ENCODE data around the gene CHST14. TPM values are rescaled to one million over a fixed set of nuclear protein-coding genes. Genes with fewer than 3 reads are reported as not detected.

Gene CHST14
- total RNA-seq, 1 donor from 2014 or later: 36.5 TPM

DNA sequence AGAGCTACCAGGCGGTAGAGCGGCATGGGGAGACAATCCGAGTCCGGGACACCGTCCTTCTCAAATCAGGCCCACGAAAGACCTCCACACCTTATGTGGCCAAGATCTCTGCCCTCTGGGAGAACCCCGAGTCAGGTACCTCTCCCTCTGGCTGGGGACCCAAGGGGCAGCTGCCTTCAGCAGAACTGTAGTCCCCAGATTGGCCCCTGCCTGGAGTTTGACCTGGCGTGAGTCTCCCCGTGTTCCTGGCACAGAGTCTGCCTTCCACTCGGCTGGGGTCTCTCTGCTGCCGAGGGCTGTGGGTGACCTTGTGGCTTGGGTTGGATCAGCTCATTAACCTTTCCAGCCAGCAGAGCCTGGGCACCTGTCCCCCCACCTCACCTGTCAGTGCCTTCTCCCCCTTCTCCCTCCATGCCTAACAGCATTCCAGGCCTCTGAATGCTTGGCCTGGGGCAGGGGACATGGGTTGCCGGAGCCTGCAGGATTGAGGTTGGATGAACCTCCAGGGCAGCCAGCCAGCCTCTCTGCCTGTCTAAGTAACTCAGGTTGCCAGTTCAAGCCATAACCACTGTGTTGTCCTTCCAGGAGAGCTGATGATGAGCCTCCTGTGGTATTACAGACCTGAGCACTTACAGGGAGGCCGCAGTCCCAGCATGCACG, 6.8 kb upstream of the CHST14 start:
- Mint-ChIP-seq H3K9me3 (ENCODE audit: unreplicated experiment) (no peaks in the 10 kb centered on the region), H3K4me3 (ENCODE audit: unreplicated experiment) (no peak overlapping the region), H3K4me1 (ENCODE audit: unreplicated experiment) (no peaks in the 10 kb centered on the region), H3K27me3 (ENCODE audit: unreplicated experiment) (peaks cover 7% of the 10 kb centered on the region), H3K36me3 (ENCODE audit: low read depth, unreplicated experiment) (peaks cover 5% of the 10 kb centered on the region), H3K27ac (ENCODE audit: unreplicated experiment) (no peak overlapping the region)
- TF ChIP-seq, protein P1, sequence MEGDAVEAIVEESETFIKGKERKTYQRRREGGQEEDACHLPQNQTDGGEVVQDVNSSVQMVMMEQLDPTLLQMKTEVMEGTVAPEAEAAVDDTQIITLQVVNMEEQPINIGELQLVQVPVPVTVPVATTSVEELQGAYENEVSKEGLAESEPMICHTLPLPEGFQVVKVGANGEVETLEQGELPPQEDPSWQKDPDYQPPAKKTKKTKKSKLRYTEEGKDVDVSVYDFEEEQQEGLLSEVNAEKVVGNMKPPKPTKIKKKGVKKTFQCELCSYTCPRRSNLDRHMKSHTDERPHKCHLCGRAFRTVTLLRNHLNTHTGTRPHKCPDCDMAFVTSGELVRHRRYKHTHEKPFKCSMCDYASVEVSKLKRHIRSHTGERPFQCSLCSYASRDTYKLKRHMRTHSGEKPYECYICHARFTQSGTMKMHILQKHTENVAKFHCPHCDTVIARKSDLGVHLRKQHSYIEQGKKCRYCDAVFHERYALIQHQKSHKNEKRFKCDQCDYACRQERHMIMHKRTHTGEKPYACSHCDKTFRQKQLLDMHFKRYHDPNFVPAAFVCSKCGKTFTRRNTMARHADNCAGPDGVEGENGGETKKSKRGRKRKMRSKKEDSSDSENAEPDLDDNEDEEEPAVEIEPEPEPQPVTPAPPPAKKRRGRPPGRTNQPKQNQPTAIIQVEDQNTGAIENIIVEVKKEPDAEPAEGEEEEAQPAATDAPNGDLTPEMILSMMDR (IDR thresholded peaks at IDR 0.05; ENCODE audit: unreplicated experiment): no peak
- no peak for DNase-seq (ENCODE audit: low spot score)

DNA sequence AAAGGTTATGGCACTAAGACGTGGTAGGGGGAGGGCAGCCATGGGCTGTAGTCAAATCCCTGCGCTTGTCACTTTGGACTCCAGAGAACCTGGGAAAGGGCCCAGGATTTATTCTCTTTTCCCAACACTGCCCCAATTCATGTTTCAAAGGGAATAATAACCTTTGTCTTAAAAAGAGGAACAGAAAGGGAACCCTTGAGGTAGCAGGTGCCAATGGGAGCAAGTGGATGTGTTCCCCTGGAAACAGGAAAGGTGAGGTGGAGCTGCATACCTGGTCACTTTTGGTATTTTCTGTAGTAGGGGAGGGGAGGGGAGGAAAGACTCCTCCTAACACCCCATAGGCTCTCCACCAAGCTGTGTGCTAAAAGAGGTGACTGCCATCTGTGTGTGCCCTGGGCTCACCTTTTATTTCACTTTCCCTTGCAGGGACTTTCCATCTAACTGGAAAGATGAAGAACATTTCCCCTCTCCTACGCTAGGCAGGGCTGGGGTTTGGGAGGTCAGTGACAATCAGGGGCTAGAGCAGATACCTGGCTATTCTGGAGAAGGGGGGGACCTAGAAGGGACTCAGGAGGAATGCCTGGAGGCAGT, 6.1 kb upstream of the CHST14 start:
- TF ChIP-seq, protein P1 (IDR thresholded peaks at IDR 0.05; ENCODE audit: unreplicated experiment): no peak
- H3K4me1 Mint-ChIP-seq (ENCODE audit: unreplicated experiment): no peaks in the 10 kb centered on the region
- H3K27me3 Mint-ChIP-seq (ENCODE audit: unreplicated experiment): peaks cover 10% of the 10 kb centered on the region
- peaks cover 5% of the 10 kb centered on the region for H3K36me3 Mint-ChIP-seq (ENCODE audit: low read depth, unreplicated experiment)
- no peaks in the 10 kb centered on the region for H3K9me3 Mint-ChIP-seq (ENCODE audit: unreplicated experiment)
- H3K4me3 Mint-ChIP-seq (ENCODE audit: unreplicated experiment): no peak overlapping the region
- no peak for DNase-seq (ENCODE audit: low spot score)
- H3K27ac Mint-ChIP-seq (ENCODE audit: unreplicated experiment): no peak overlapping the region

DNA sequence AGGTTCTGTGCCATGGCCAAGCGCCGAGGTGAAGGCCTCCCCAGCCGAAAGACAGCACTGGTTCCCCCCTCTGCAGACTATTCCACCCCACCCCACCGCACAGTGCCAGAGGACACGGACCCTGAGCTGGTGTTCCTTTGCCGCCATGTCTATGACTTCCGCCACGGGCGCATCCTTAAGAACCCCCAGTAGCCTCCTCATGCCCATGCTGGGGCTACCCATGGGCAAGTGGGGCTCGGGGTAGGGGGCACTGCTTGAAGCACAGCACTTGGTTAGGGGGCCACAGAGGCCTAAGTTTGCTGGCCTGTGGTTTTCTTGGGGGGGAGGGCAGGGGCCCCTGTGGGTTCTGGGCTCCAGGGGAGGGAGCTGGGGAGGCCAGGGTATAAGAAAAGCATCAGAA, 4.8 kb upstream of the CHST14 start:
- Mint-ChIP-seq H3K9me3 (ENCODE audit: unreplicated experiment) (no peaks in the 10 kb centered on the region), H3K4me3 (ENCODE audit: unreplicated experiment) (no peak overlapping the region), H3K27me3 (ENCODE audit: unreplicated experiment) (peaks cover 10% of the 10 kb centered on the region), H3K27ac (ENCODE audit: unreplicated experiment) (no peak overlapping the region), H3K36me3 (ENCODE audit: low read depth, unreplicated experiment) (peaks cover 5% of the 10 kb centered on the region), H3K4me1 (ENCODE audit: unreplicated experiment) (peaks cover 4% of the 10 kb centered on the region)
- DNase-seq (ENCODE audit: low spot score): no peak
- TF ChIP-seq, protein P1 (IDR thresholded peaks at IDR 0.05; ENCODE audit: unreplicated experiment): no peak

DNA sequence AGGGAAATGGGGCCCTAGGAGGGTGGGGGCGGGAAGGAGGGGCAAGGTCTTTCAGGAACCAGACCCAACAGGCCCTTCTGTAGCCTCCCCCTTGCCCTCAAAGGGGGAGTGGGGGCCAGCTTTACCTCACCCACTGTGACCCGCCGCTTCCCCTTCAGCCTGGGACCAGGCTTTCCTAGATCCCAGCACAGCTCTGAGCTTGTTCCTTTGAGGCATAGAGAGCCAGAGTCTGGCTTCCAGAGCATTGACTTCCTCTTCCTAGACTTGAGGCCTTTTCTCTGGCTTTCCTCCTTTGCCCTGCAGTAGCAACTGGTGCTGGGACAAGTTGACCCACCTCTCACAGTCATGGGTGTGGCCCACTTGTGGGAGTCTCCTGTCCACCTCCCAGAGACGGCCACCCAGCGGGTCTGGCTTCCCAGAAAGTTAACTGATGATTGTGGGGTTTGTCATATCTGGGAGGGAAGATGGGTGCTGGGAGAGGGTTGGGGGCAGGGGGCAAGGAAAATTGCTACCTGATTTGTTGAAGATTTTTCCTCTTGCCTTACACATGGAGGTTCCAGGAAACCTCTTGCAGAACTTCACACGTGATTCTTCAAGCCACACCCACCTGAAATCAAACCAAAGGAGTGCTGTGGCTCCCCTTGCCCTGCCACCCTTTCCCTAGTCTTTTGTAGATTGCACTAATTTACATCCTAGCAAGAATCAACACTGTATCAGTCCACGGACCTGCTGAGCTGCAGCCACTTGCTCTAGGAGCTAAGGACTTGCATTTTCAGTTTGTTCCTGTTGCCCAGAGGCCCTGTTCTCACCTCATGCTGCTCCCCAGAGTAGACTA, 4.1 kb upstream of the CHST14 start:
- Mint-ChIP-seq H3K36me3 (ENCODE audit: low read depth, unreplicated experiment) (peaks cover 5% of the 10 kb centered on the region), H3K27ac (ENCODE audit: unreplicated experiment) (peak overlapping the region; percentile 36), H3K9me3 (ENCODE audit: unreplicated experiment) (no peaks in the 10 kb centered on the region), H3K4me3 (ENCODE audit: unreplicated experiment) (no peak overlapping the region), H3K4me1 (ENCODE audit: unreplicated experiment) (peaks cover 5% of the 10 kb centered on the region), H3K27me3 (ENCODE audit: unreplicated experiment) (peaks cover 12% of the 10 kb centered on the region)
- no peak for DNase-seq (ENCODE audit: low spot score)
- TF ChIP-seq, protein P1 (IDR thresholded peaks at IDR 0.05; ENCODE audit: unreplicated experiment): no peak

DNA sequence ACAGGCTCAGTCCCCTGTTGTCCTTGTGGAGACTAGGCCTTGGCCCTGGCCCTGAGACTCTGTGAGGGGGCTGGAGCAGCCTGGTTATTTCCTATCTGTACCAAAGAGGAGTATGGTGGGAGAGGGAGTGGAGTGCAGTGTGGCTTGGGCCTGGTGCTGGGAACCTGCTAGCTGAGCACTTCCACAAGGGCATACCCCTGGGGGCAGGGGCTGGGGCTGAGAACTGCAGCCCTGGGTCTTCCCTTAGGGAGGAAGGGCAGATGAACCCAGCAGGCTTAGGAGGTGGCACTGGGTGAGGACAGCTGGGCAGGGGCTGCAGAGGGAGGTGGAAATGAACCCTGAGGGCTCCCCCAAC, 3.5 kb upstream of the CHST14 start:
- Mint-ChIP-seq H3K27me3 (ENCODE audit: unreplicated experiment) (peaks cover 12% of the 10 kb centered on the region), H3K4me3 (ENCODE audit: unreplicated experiment) (no peak overlapping the region), H3K36me3 (ENCODE audit: low read depth, unreplicated experiment) (peaks cover 5% of the 10 kb centered on the region), H3K27ac (ENCODE audit: unreplicated experiment) (no peak overlapping the region), H3K9me3 (ENCODE audit: unreplicated experiment) (no peaks in the 10 kb centered on the region), H3K4me1 (ENCODE audit: unreplicated experiment) (peaks cover 8% of the 10 kb centered on the region)
- TF ChIP-seq, protein P1 (IDR thresholded peaks at IDR 0.05; ENCODE audit: unreplicated experiment): no peak
- DNase-seq (ENCODE audit: low spot score): no peak

All from endothelial cell (in vitro differentiated cells).